Suprapubic skin (tissue), 4 donors: ENCODE data around the gene DTX3L.

Source experiments
- EP300 ChIP-seq: sonication (generic); formaldehyde crosslinking; IDR thresholded peaks from one replicate; pipeline ENCODE4 v1.6.1; 2017; ENCODE audit warnings: antibody characterized with exemption
- POLR2A ChIP-seq, 2 donors: fragments of 450-650 bp; IDR thresholded peaks; one replicate each; pipeline ENCODE4 v1.6.1; 2017; ENCODE audit warnings: antibody characterized with exemption in 2 of 2, mild to moderate bottlenecking in 2 of 2, moderate library complexity in 2 of 2
- POLR2AphosphoS5 ChIP-seq, 3 donors: sonication (generic); formaldehyde crosslinking; IDR thresholded peaks; one replicate each; pipeline ENCODE4 v1.6.1; 2017; ENCODE audit warnings: antibody characterized with exemption in 3 of 3
- TF ChIP-seq, protein P1 (sequence below), 2 donors: fragments of 200-600 bp in 1 of 2; fragments of 450-650 bp in 1 of 2; sonication (generic) in 1 of 2; IDR thresholded peaks; one replicate each; pipeline ENCODE4 v1.5.1; 2016 to 2019; ENCODE audit warnings: antibody characterized with exemption in 2 of 2, mild to moderate bottlenecking in 1 of 2, moderate library complexity in 1 of 2

DNA sequence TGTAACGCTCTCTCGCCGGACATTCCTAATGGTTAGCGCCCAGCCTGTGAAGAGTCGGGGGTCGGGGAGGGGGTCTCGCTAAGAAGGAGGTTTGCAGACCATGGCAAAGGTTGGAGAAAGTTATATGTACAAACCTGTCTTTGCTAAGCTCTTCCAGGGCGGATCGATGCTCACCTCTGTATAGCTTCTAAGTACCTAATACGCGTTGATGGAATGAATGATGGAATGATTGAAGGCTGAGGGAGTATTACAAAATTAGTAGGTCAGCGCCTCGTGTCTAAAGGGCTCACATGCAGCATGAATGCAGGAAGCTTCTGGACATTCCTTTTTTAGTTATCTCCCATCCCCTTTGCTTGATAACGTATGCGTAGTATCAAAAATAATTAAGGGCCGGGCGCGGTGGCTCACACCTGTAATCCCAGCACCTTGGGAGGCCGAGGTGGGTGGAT, 49.1 kb upstream of the DTX3L start:
- TF ChIP-seq POLR2AphosphoS5 (IDR thresholded peaks at IDR 0.05) = no peak
- TF ChIP-seq, protein P1, sequence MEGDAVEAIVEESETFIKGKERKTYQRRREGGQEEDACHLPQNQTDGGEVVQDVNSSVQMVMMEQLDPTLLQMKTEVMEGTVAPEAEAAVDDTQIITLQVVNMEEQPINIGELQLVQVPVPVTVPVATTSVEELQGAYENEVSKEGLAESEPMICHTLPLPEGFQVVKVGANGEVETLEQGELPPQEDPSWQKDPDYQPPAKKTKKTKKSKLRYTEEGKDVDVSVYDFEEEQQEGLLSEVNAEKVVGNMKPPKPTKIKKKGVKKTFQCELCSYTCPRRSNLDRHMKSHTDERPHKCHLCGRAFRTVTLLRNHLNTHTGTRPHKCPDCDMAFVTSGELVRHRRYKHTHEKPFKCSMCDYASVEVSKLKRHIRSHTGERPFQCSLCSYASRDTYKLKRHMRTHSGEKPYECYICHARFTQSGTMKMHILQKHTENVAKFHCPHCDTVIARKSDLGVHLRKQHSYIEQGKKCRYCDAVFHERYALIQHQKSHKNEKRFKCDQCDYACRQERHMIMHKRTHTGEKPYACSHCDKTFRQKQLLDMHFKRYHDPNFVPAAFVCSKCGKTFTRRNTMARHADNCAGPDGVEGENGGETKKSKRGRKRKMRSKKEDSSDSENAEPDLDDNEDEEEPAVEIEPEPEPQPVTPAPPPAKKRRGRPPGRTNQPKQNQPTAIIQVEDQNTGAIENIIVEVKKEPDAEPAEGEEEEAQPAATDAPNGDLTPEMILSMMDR (IDR thresholded peaks at IDR 0.05) = no peak
- TF ChIP-seq EP300 = no peak
- TF ChIP-seq POLR2A (IDR thresholded peaks at IDR 0.05) = no peak
